B cell (primary cell): Measurements from ENCODE around the gene CCDC28B.

Experiments
- CTCF ChIP-seq: fragments of 200-600 bp; IDR thresholded peaks from one replicate; pipeline ENCODE4 v1.8.0; 2022; ENCODE audit warnings: antibody characterized with exemption, mild to moderate bottlenecking
- EZH2 ChIP-seq: IDR thresholded peaks from 2 replicates; pipeline ENCODE4 v1.6.1; 2012; ENCODE audit warnings: borderline replicate concordance, low read depth, mild to moderate bottlenecking, moderate library complexity, low read length; ENCODE audit not compliant: insufficient read depth, poor library complexity, severe bottlenecking

- no peak for TF ChIP-seq CTCF
- no peak for TF ChIP-seq EZH2
Observed at GRCh38 chr1:32208469-32208868, 8.1 kb downstream of the CCDC28B start.
